OCI-LY3 (cell line): ENCODE results near the gene TCERG1L.

Source experiments
- H2AFZ ChIP-seq: fragments of 200-600, 300-600 bp; shearing (Covaris generic); 2 replicates; pipeline ENCODE4 v1.6.0; 2014; ENCODE audit warnings: antibody characterized with exemption, low read depth, low read length
- H3K27ac ChIP-seq: fragments of 200-600, 300-600 bp; sonication (generic); 2 replicates; pipeline ENCODE4 v1.5.1; 2014; ENCODE audit warnings: mild to moderate bottlenecking, low read length, moderate library complexity, mixed read lengths
- H3K27me3 ChIP-seq: fragments of 200-600, 300-600 bp; sonication (generic); 2 replicates; pipeline ENCODE4 v1.6.1; 2014; ENCODE audit warnings: low read depth, low read length, mixed read lengths
- H3K36me3 ChIP-seq: fragments of 200-600, 300-600 bp; sonication (generic); replicated peaks from 2 replicates; pipeline ENCODE3; 2014; ENCODE audit warnings: low read depth, low read length, mixed read lengths
- H3K4me1 ChIP-seq: fragments of 300-600, 200-600 bp; sonication (generic); 2 replicates; pipeline ENCODE4 v1.6.1; 2014; ENCODE audit warnings: low read length, mixed read lengths
- H3K4me2 ChIP-seq: fragments of 200-600, 300-600 bp; sonication (generic); 2 replicates; pipeline ENCODE4 v1.6.1; 2014; ENCODE audit warnings: low read length, mixed read lengths
- H3K4me3 ChIP-seq: fragments of 300-600, 200-600 bp; sonication (generic); 2 replicates; pipeline ENCODE4 v1.5.1; 2014; ENCODE audit warnings: antibody characterized with exemption, mild to moderate bottlenecking, low read length, moderate library complexity
- H3K79me2 ChIP-seq: fragments of 300-600, 200-600 bp; shearing (Covaris generic); 2 replicates; pipeline ENCODE4 v1.6.1; 2014; ENCODE audit warnings: mild to moderate bottlenecking, low read length, mixed read lengths
- H3K9ac ChIP-seq: fragments of 300-600, 200-600 bp; shearing (Covaris generic); 2 replicates; pipeline ENCODE4 v1.6.0; 2014; ENCODE audit warnings: mild to moderate bottlenecking, low read length, moderate library complexity
- H3K9me3 ChIP-seq: fragments of 200-600, 300-600 bp; shearing (Covaris generic); 2 replicates; pipeline ENCODE4 v1.6.1; 2014; ENCODE audit warnings: low read length, mixed read lengths; ENCODE audit not compliant: insufficient read depth
- H4K20me1 ChIP-seq: fragments of 200-600, 300-600 bp; sonication (generic); 2 replicates; pipeline ENCODE4 v1.6.1; 2016; ENCODE audit warnings: low read length, mixed read lengths; ENCODE audit not compliant: insufficient read depth
- EZH2phosphoT487 ChIP-seq: fragments of 200-600 bp; shearing (Covaris generic); IDR thresholded peaks from 2 replicates; pipeline ENCODE4 v1.6.1; 2018; ENCODE audit warnings: antibody characterized with exemption, mixed run types, low read depth
- TF ChIP-seq, protein P1 (sequence below): fragments of 200-600, 300-600 bp; sonication (generic); IDR thresholded peaks from 2 replicates; pipeline ENCODE4 v1.5.1; 2014; ENCODE audit warnings: antibody characterized with exemption, low read length, low read depth

TCERG1L gene

DNA sequence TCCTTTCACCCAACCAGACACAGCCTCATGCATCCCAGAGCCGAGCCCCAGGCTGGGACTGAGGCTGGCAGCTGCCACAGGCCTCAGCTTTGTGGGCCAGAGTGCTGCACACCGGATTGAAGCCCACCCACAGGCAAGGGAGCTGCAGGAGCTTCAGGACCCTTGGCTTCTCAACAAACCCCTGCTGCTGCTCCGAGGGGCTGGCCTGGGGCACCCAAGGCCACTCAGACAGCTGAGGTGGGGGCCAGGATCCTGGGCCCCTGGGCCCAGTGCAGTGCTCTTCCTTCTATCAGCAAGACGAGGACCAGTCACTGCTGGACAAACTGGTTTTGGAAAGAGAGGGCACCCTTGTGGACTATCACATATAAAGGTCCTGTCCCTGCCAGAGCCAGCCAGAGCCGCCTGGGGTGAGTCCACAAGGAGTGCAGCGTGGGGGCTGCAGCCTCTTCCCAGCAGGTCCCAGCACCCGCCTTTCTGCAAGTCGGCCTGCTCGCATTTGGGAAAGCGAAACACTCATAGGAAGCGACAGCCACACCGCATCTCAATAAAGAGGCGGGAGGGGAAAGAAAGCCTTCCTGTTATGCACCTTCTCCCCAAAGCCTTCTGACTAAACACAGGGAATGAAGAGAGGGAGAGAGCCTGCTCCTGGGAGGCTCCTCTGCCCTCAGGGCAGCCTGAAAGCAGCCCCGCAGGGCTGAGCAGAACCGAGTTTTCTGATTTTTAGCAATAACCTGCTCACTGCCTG lies 9.5 kb upstream of the TCERG1L start:
- no peak for TF ChIP-seq EZH2phosphoT487
- TF ChIP-seq, protein P1, sequence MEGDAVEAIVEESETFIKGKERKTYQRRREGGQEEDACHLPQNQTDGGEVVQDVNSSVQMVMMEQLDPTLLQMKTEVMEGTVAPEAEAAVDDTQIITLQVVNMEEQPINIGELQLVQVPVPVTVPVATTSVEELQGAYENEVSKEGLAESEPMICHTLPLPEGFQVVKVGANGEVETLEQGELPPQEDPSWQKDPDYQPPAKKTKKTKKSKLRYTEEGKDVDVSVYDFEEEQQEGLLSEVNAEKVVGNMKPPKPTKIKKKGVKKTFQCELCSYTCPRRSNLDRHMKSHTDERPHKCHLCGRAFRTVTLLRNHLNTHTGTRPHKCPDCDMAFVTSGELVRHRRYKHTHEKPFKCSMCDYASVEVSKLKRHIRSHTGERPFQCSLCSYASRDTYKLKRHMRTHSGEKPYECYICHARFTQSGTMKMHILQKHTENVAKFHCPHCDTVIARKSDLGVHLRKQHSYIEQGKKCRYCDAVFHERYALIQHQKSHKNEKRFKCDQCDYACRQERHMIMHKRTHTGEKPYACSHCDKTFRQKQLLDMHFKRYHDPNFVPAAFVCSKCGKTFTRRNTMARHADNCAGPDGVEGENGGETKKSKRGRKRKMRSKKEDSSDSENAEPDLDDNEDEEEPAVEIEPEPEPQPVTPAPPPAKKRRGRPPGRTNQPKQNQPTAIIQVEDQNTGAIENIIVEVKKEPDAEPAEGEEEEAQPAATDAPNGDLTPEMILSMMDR: no peak
- no peaks in the 10 kb centered on the region for H3K4me1 ChIP-seq
- H3K27me3 ChIP-seq: no peaks in the 10 kb centered on the region
- no peak overlapping the region for H3K4me3 ChIP-seq
- no peak overlapping the region for H2AFZ ChIP-seq
- H3K9me3 ChIP-seq: no peaks in the 10 kb centered on the region
- H3K27ac ChIP-seq: no peak overlapping the region
- no peak overlapping the region for H3K4me2 ChIP-seq
- no peak overlapping the region for H3K9ac ChIP-seq
- H3K79me2 ChIP-seq: no peaks in the 10 kb centered on the region
- no peaks in the 10 kb centered on the region for H3K36me3 ChIP-seq
- H4K20me1 ChIP-seq: no peaks in the 10 kb centered on the region

GRCh38 chr10:131318814-131319213 lies 7.3 kb upstream of the TCERG1L start:
- Histone ChIP-seq H2AFZ (no peak overlapping the region), H3K4me1 (no peaks in the 10 kb centered on the region), H3K4me3 (no peak overlapping the region), H3K4me2 (no peak overlapping the region), H3K27me3 (no peaks in the 10 kb centered on the region), H3K79me2 (no peaks in the 10 kb centered on the region), H3K27ac (no peak overlapping the region), H3K9me3 (no peaks in the 10 kb centered on the region), H4K20me1 (no peaks in the 10 kb centered on the region), H3K36me3 (no peaks in the 10 kb centered on the region), H3K9ac (no peak overlapping the region)
- TF ChIP-seq, protein P1: no peak
- TF ChIP-seq EZH2phosphoT487: no peak

DNA sequence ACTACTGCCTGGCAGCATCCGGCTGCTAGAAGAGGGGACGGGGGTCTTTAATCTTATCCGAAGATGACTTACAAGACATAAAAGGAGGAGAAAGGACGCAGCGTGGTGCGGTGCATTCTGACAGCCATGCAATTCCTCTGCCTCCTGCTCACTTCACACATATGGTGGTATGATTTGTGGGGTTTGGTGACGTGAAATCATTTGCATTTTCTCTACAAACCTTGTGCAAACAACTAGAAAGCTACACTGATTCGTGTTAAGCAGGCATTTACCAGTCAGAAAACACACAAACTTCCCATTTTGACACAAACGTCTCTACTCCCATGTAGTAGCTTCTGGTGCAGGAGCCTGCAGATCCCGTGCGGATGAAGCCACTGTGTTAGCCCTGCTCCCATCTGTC lies 6.8 kb upstream of the TCERG1L start:
- no peak overlapping the region for H3K4me2 ChIP-seq
- no peak overlapping the region for H2AFZ ChIP-seq
- no peaks in the 10 kb centered on the region for H3K79me2 ChIP-seq
- H3K9ac ChIP-seq: no peak overlapping the region
- H3K4me3 ChIP-seq: no peak overlapping the region
- H3K27ac ChIP-seq: no peak overlapping the region
- no peaks in the 10 kb centered on the region for H3K36me3 ChIP-seq
- no peaks in the 10 kb centered on the region for H3K9me3 ChIP-seq
- no peaks in the 10 kb centered on the region for H3K27me3 ChIP-seq
- no peaks in the 10 kb centered on the region for H3K4me1 ChIP-seq
- TF ChIP-seq EZH2phosphoT487: no peak
- H4K20me1 ChIP-seq: no peaks in the 10 kb centered on the region

DNA sequence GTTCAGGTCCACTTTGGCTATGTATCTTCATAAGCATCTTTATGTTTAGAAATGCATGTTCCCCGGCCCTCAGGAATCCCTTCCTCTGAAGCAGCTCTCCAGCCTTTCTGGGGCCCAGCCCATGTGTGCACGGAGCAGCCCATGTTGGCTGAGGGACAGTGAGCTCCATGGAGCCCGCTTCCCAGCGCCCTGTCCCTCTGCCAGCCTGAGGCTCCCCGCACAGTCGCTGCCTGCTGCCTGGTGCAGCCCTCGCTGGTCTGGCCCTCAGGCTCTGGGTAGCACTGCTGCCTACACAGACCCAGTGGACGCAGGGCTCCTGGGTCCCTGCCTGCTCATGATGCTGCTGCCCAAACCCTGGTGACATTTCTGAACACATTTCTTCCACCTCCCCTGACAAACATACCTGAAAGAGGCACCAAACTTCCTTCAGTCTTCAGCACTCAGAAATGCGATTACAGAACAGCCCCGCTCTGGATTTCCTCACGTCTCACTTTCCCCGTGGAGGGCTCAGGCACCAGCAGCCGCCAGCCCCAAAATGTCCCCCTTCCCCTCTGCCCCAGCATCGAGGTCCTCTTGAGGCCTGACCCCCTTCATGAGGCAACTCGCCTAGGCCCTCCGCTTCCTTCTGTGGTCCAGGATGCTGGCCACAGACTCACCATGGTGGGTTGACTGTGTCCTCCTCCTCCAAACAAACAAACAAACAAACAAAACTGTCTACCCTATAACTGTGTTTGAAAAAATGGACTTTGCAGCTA lies 5.0 kb upstream of the TCERG1L start:
- Histone ChIP-seq H3K9ac (no peak overlapping the region), H3K4me3 (no peak overlapping the region), H3K27me3 (no peaks in the 10 kb centered on the region), H3K79me2 (no peaks in the 10 kb centered on the region), H4K20me1 (no peaks in the 10 kb centered on the region), H3K4me1 (no peaks in the 10 kb centered on the region), H3K9me3 (no peaks in the 10 kb centered on the region), H3K4me2 (no peak overlapping the region), H3K27ac (no peak overlapping the region), H2AFZ (no peak overlapping the region), H3K36me3 (no peaks in the 10 kb centered on the region)
- TF ChIP-seq, protein P1: no peak
- no peak for TF ChIP-seq EZH2phosphoT487
